ELF-1 (cell line): ENCODE measurements around the gene SUSD5.

Experiments used
- DNase-seq: peaks from one replicate; pipeline ENCODE4 v3.0.0-alpha.2; 2016; ENCODE audit warnings: low read depth, low spot score

SUSD5 gene

DNA sequence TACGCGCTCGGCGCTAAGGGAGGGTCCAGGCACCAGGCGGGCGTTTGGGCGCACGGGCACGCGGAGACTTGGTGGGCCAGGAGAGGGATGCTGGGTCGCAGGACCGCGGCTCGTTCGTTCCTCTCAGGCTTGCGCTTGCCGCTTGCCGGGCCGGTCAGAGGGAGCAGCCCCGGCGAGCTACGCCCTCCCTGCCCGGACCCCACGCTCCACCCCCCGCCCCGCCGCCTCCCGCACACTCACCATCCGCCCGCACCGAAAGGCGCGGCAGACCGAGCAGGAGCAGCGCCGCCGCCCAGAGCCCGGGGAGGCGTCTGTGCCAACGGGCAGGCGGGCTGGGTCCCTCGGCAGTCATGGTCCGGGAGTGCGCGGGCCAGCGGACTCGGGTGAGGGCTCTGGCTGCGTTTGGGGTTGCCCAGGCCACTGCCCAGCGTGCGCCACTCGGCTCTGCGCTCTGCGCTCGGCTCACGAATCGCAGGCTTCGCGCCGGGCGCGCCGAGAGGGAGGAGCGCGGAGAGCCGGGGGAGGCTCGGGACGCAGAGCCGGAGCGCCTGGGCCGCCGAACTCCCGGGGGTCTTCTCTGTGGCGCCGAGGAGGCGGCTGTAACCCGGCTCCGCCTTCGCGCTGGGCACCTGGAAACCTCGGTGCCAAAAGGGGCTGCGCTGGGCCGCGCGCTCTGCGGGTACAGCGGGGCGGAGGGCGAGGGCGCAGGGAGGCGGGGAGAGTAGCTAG lies at the start of gene SUSD5:
TSS of gene SUSD5 (minus strand) at position 365 of the 729 bp plus-strand sequence. CDS start at position 352, 13 bp downstream.
- peak; percentile 60 for DNase-seq

DNA sequence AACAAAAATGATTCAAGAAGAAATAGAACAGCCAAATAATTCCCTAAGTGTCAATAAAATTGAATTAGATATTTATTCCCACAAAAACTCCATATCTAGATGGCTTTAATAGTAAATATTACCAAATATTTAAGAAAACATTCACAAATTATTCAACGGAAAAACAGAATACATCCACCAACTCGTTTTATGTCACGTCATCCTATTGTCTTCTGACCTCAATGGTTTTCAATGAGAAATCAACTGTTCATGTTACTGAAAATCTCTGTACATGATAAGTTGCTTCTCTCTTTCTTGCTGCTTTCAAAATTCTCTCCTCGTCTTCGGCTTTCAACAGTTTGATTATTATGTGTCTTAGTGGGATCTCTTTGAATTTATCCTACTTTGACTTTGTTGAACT lies 41.5 kb upstream of the SUSD5 start:
- no peak for DNase-seq

DNA sequence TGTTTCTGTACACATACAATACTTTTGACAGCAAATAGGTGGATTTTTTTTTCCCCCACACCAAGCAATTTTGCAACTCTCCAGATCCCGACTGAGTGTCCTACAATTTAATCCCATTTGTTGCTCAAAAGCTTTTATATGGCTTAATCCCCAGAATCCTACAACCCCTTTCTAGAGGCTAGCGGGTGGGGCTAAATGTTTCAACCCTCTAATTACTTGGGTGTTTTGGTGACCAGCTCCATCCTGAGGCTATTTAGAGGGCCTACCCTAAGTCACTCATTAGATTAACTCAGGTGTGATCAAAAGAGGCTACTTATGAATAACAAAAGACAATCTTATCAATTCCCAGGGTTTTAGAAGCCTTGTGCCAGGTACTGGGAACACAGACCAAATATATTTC lies 37.6 kb upstream of the SUSD5 start:
- peak; percentile 40 for DNase-seq

GRCh38 chr3:33250712-33251111 lies 32.1 kb upstream of the SUSD5 start:
- peak; percentile 26 for DNase-seq

DNA sequence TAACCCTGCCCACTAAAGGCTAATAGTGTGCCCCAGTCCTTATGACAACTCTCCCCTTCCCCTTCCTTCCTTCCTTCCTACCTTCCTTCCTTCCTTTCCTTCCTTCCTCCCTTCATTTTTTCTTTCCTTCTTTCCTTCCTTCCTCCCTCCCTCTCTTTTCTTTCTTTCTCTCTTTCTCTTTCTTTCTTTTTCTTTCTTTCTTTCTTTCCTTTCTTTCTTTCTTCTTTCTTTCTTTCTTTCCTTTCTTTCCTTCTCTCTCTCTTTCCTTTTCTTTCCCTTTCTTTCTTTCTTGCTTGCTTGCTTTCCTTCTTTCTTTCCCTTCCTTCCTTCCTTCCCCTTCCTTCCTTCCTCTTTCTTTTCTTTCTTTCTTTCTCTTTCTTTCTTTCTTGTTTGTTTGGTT lies 28.2 kb upstream of the SUSD5 start:
- DNase-seq: no peak

DNA sequence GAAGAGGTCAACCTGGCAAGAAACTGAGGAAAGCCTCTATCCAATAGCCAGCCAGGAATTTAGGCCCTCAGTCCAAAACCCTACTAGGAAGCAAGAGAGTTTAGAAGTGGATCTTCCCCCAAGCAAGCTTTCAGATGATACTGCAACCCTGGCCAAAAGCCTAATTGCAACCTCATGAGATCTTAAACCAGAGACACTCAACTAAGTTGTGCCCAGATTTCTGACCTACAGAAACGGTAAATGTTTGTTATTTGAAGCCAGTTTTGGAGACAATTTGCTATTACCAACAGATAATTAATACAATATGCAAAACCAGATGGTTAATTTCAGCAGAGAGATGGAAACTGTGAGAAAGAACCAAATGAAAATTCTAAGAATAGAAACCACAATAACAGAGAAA lies 21.7 kb upstream of the SUSD5 start:
- no peak for DNase-seq

DNA sequence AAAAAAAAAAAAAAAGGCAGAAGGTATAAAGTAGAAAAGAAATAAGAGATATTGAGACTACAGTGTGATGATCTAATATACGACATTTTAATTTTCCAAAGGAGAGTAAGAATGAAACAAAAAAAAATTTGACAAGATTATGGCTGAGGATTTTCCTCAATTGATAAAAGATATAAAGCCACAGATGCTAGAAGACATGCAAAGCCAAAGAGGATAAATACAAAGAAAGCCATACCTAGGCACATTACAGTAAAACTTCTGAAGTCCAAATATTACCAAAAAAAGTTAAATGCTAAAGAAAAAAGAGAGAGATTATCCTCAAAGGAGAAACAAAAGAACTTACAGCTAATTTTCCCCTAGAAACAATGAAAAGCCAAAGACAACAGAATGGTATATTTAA lies 20.3 kb upstream of the SUSD5 start:
- no peak for DNase-seq

DNA sequence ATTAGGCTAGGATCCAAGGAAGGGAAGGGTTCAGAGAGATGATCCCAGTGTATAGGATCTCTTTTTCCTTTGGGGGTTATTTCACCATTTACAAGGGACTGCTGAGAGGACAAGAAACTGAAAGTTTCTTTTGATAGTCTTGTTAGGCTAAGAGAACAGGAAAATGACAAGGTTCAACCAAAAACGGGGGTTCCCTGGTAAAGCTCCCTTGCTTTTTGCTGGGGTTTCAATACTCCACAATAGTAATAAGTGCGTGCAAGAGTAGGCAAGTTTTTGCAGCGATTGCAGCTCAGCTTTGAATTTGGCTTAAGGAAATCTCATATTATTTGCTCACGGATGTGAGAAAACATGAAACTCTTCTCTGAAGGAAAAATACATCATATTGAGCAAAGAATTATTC lies 18.8 kb upstream of the SUSD5 start:
- DNase-seq: no peak

DNA sequence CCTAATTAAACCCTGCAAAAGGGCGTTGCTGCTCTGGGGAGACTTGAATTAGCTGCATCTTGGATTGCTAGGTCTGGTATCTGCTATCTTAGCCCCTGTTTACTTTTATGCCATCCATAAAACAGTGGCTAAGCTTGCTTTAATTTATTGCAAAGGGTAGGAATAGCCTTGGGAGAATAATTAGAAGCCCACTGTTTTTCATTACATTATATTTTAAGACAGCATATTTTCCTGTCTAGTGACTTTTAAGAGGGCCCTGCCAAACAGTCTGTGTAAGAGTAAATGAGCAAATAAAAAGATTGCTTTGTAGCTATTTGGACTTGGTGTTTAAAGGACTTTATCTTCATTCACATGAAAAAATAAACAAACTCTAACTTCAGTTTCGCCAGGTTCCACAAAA lies 17.4 kb upstream of the SUSD5 start:
- DNase-seq: no peak

GRCh38 chr3:33233884-33234283 lies 15.3 kb upstream of the SUSD5 start:
- DNase-seq: no peak

GRCh38 chr3:33231756-33232465 lies 13.3 kb upstream of the SUSD5 start:
- DNase-seq: peak; percentile 6

DNA sequence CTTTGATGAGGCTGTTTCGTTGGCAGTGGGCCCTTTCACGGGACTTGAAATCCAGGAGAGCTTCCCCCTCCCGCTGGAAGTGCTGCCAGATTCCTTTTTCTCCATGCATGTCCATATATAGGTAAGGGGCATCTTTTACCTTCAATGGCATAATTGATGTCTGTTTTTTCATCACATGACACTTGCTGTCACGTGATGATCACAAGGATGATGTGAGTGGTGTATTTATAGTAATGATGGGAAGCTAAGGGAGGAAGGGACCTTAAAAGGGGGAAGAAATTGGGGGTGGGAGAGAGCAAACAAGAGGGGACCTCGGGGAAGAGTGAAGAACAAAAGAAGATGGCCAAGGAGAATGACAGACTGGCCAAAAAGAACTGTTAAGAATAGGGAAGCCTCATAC lies 11.3 kb upstream of the SUSD5 start:
- peak; percentile 14 for DNase-seq

DNA sequence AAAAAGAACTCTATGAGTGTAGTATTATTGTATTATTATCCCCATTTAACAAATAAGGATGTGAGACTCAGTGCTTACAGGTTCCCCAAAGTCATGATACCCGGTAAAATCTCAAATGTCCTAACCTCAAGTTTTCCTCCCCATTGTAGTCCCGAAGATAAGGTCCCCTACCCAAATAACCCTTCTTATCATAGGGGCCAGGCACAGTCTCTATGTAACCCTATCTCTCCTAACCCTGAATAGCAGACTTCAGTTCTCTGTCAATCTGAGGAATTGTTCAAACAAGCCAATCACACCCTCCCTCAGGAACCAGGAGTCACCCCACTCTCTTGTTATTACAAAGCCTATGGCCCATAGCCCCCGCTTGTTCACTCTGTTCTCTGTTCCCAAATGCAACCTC lies 10.5 kb upstream of the SUSD5 start:
- no peak for DNase-seq

- DNase-seq: no peak
Measured at GRCh38 chr3:33221241-33221640, 2.6 kb upstream of the SUSD5 start.

GRCh38 chr3:33219175-33219487 lies 521 bp upstream of the SUSD5 start:
- no peak for DNase-seq

DNA sequence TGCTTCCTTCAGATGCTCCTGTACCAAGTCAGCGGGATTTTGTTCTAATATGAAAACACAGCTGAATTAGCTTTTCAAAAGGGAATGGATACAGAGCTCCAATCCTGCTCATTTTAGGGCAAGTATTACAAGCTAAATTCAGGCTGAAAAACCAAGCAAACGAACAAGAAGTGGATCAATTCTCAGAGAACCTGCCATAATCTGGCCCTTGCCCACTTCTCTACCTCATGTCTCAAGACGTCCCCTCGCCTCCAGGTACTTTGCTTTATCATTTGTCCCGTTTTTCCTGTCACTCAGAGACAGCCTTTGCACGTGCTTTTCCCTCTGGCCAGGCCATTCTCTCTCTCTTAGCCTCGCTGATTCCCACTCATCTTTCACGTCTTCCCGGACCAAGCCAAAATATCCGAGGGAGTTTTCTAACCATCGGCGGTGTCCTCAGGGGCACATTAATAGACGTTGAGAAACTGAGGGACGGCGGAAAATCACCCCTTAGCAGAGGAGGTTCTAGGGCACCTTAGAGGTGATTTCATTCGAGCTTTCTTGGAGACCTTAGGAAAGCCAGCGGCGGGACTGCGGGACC lies 654 bp downstream of the SUSD5 start:
- DNase-seq: peak; percentile 23

- DNase-seq: no peak
Measured at GRCh38 chr3:33215739-33216138, 2.9 kb downstream of the SUSD5 start.

DNA sequence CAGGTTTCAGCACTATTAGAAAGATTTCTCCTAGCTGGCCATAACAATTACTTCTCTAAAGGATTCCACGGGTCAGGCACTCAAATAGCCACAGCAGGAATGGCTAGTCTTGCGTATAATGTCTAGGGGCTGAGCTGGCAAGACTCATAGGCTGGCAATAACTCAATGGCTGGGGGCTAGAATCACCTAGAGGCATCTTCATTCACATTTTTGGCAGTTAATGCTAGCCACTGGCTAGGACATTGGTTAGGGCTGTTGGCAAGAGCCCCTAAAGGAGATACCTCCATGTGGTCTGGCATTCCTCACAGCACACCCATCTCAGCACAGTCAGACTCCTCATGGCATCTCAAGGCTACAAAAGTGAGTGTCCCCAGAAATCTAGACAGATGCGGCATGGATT lies 6.2 kb downstream of the SUSD5 start:
- no peak for DNase-seq

- DNase-seq: no peak
Measured at GRCh38 chr3:33211444-33211843, 7.2 kb downstream of the SUSD5 start.

- no peak for DNase-seq
Measured at GRCh38 chr3:33209357-33209756, 9.3 kb downstream of the SUSD5 start.

- DNase-seq: peak; percentile 6
Measured at GRCh38 chr3:33202711-33203457, 15.7 kb downstream of the SUSD5 start.

- DNase-seq: no peak
Measured at GRCh38 chr3:33201195-33201594, 17.4 kb downstream of the SUSD5 start.
